Breast epithelium (tissue), 4 donors: ENCODE data around the gene NUBPL. TPM values are rescaled to one million over a fixed set of nuclear protein-coding genes. Genes with fewer than 3 reads are reported as not detected.

Experiments
- DNase-seq, 2 donors: peaks; one replicate each; pipeline ENCODE4 v3.0.0-alpha.2; 2019; ENCODE audit warnings: low spot score in 2 of 2
- H3K27ac ChIP-seq, 2 donors: fragments of 200-600 bp; sonication (generic) in 1 of 2; one replicate each; pipeline ENCODE4 v1.5.1; 2016 to 2019; ENCODE audit warnings: mild to moderate bottlenecking in 1 of 2
- H3K27me3 ChIP-seq, 2 donors: fragments of 200-600 bp; sonication (generic) in 1 of 2; one replicate each; pipeline versions ENCODE4 v1.5.1 to v1.6.0; 2017 to 2019; ENCODE audit warnings: control low read depth in 1 of 2, mild to moderate bottlenecking in 1 of 2
- H3K36me3 ChIP-seq: fragments of 200-600 bp; one replicate; pipeline ENCODE4 v1.5.1; 2019
- H3K4me1 ChIP-seq, 2 donors: fragments of 200-600 bp; sonication (generic); one replicate each; pipeline ENCODE4 v1.5.1; 2016 to 2019; ENCODE audit warnings: control low read depth in 1 of 2
- H3K4me3 ChIP-seq, 3 donors: fragments of 200-600 bp; sonication (generic); 1 replicate in 2 of 3; 2 replicates in 1 of 3; pipeline ENCODE4 v1.5.1; 2016 to 2019; ENCODE audit warnings: mild to moderate bottlenecking in 3 of 3, moderate library complexity in 2 of 3
- H3K9me3 ChIP-seq, 2 donors: fragments of 200-600 bp; sonication (generic) in 1 of 2; one replicate each; pipeline ENCODE4 v1.5.1; 2016 to 2019; ENCODE audit warnings: control low read depth in 1 of 2
- CTCF ChIP-seq, 3 donors: fragments of 450-650 bp; IDR thresholded peaks; one replicate each; pipeline ENCODE4 v1.5.1; 2016 to 2017; ENCODE audit warnings: antibody characterized with exemption in 3 of 3, mild to moderate bottlenecking in 3 of 3, moderate library complexity in 3 of 3
- POLR2A ChIP-seq: fragments of 450-650 bp; IDR thresholded peaks from one replicate; pipeline ENCODE4 v1.6.1; 2016; ENCODE audit warnings: antibody characterized with exemption, mild to moderate bottlenecking, moderate library complexity
- POLR2AphosphoS5 ChIP-seq, 3 donors: sonication (generic); formaldehyde crosslinking; IDR thresholded peaks; one replicate each; pipeline ENCODE4 v1.6.1; 2017; ENCODE audit warnings: antibody characterized with exemption in 3 of 3
- intact Hi-C: fragments of 100-400 bp; cut with DNase I; formaldehyde crosslinking; loops from one replicate; pipeline ENCODE4 v1.15.1; 2023; ENCODE audit warnings: low total_unique reads
- total RNA-seq, 3 donors: library from RNA; depleted of rRNA; stranded (reverse); fragments of >200 nt; gene quantifications; one replicate each; pipeline ENCODE4 v1.1.0, GENCODE V29; 2016

NUBPL gene
- total RNA-seq, 3 donors from 2014 or later, result 10.9 to 16.2 (median 12.5) TPM

GRCh38 chr14:31549817-31550216 is 11.4 kb upstream of the NUBPL start:
- intact Hi-C loops, result no loop called here

GRCh38 chr14:31550589-31550988 is 10.6 kb upstream of the NUBPL start:
- H3K27ac ChIP-seq, result no peak overlapping the region
- H3K27me3 ChIP-seq, result no peaks in the 10 kb centered on the region
- intact Hi-C loops, result no loop called here
- no peaks in the 10 kb centered on the region for H3K9me3 ChIP-seq
- TF ChIP-seq CTCF (IDR thresholded peaks at IDR 0.05), result no peak
- no peak for TF ChIP-seq POLR2AphosphoS5 (IDR thresholded peaks at IDR 0.05)
- no peak for TF ChIP-seq POLR2A
- no peak for DNase-seq
- no peaks in the 10 kb centered on the region for H3K36me3 ChIP-seq
- H3K4me1 ChIP-seq, result no peaks in the 10 kb centered on the region
- no peak overlapping the region for H3K4me3 ChIP-seq

More at GRCh38 chr14:31549817-31550216, 11.4 kb upstream of the NUBPL start:
- no peak for DNase-seq
- Histone ChIP-seq H3K27ac (no peak overlapping the region), H3K36me3 (no peaks in the 10 kb centered on the region), H3K4me3 (no peak overlapping the region), H3K4me1 (no peaks in the 10 kb centered on the region), H3K9me3 (no peaks in the 10 kb centered on the region), H3K27me3 (no peaks in the 10 kb centered on the region)
- TF ChIP-seq POLR2AphosphoS5 (IDR thresholded peaks at IDR 0.05), result no peak
- no peak for TF ChIP-seq CTCF (IDR thresholded peaks at IDR 0.05)
- no peak for TF ChIP-seq POLR2A

GRCh38 chr14:31556191-31556590 is 5.0 kb upstream of the NUBPL start:
- Histone ChIP-seq H3K27me3 (no peaks in the 10 kb centered on the region), H3K9me3 (no peaks in the 10 kb centered on the region), H3K4me1 (no peaks in the 10 kb centered on the region), H3K36me3 (no peaks in the 10 kb centered on the region), H3K27ac (no peak overlapping the region), H3K4me3 (no peak overlapping the region)
- no peak for DNase-seq
- TF ChIP-seq CTCF (IDR thresholded peaks at IDR 0.05) (no peak), POLR2A (no peak), POLR2AphosphoS5 (IDR thresholded peaks at IDR 0.05) (no peak)
- intact Hi-C loops, result no loop called here

GRCh38 chr14:31559939-31560338 is 1.3 kb upstream of the NUBPL start:
- intact Hi-C loops, result no loop called here
- no peaks in the 10 kb centered on the region for H3K9me3 ChIP-seq
- no peaks in the 10 kb centered on the region for H3K36me3 ChIP-seq
- H3K27me3 ChIP-seq, result no peaks in the 10 kb centered on the region
- H3K27ac ChIP-seq, result no peak overlapping the region
- H3K4me3 ChIP-seq, result no peak overlapping the region
- H3K4me1 ChIP-seq, result no peaks in the 10 kb centered on the region
- TF ChIP-seq POLR2AphosphoS5 (IDR thresholded peaks at IDR 0.05) (no peak), POLR2A (no peak), CTCF (IDR thresholded peaks at IDR 0.05) (no peak)
- no peak for DNase-seq

- Histone ChIP-seq H3K9me3 (no peaks in the 10 kb centered on the region), H3K4me1 (no peaks in the 10 kb centered on the region), H3K27ac (peak overlapping the region; percentile 92), H3K36me3 (no peaks in the 10 kb centered on the region), H3K4me3 (peak overlapping the region; percentile 84 to 85 (median 84)), H3K27me3 (no peaks in the 10 kb centered on the region)
- TF ChIP-seq POLR2AphosphoS5 (IDR thresholded peaks at IDR 0.05), result no peak
- TF ChIP-seq POLR2A, result no peak
- TF ChIP-seq CTCF (IDR thresholded peaks at IDR 0.05), result no peak
- intact Hi-C loops, result no loop called here
- DNase-seq, result no peak
These were observed 447 bp upstream of the NUBPL start for GRCh38 chr14:31560759-31561154.
